HL-60 (cell line): ENCODE measurements around the gene MYBPH.

Experiments used
- CTCF ChIP-seq: IDR thresholded peaks from one replicate; pipeline ENCODE4 v1.5.1; 2011; ENCODE audit warnings: low read length, control low read depth, inconsistent platforms; ENCODE audit not compliant: insufficient read depth
- GABPA ChIP-seq: IDR thresholded peaks from 2 replicates; pipeline ENCODE4 v1.6.1; 2012; ENCODE audit warnings: low read depth
- POLR2AphosphoS5 ChIP-seq: IDR thresholded peaks from 2 replicates; pipeline ENCODE4 v1.6.1; 2012; ENCODE audit warnings: low read depth
- REST ChIP-seq: IDR thresholded peaks from 2 replicates; pipeline ENCODE4 v1.6.1; 2012; ENCODE audit warnings: low read depth; ENCODE audit not compliant: insufficient replicate concordance
- SPI1 ChIP-seq: IDR thresholded peaks from 2 replicates; pipeline ENCODE4 v1.6.1; 2012; ENCODE audit warnings: low read depth, mild to moderate bottlenecking, borderline replicate concordance

GRCh38 chr1:203204756-203205155 lies 29.1 kb upstream of the MYBPH start:
- TF ChIP-seq POLR2AphosphoS5: no peak
- no peak for TF ChIP-seq CTCF
- no peak for TF ChIP-seq SPI1
- no peak for TF ChIP-seq REST
- no peak for TF ChIP-seq GABPA
